DND-41 (cell line): ENCODE data around the gene MON1A.

Source experiments
- CTCF ChIP-seq: IDR thresholded peaks from 2 replicates; pipeline ENCODE4 v1.5.1; 2012; ENCODE audit warnings: borderline replicate concordance, low read length, moderate library complexity, mild to moderate bottlenecking; ENCODE audit not compliant: poor library complexity, severe bottlenecking; ENCODE audit errors: extremely low read depth
- EZH2 ChIP-seq: IDR thresholded peaks from 3 replicates; pipeline ENCODE4 v1.6.1; 2012; ENCODE audit warnings: borderline replicate concordance, low read depth, mild to moderate bottlenecking, moderate library complexity, low read length, inconsistent platforms; ENCODE audit not compliant: severe bottlenecking

- TF ChIP-seq CTCF (no peak), EZH2 (no peak)
Measured at GRCh38 chr3:49879721-49880120, 49.9 kb downstream of the MON1A start.
